Activated T-cell treated with anti-CD3 and anti-CD28 coated beads, Interleukin-2, amount 50 U/mL, for 48 hours (primary cell): ENCODE data around the gene EPN3.

Experiments
- DNase-seq, 2 experiments: peaks; one replicate each; pipeline ENCODE4 v3.0.0-alpha.2; 2020

EPN3 gene

DNA sequence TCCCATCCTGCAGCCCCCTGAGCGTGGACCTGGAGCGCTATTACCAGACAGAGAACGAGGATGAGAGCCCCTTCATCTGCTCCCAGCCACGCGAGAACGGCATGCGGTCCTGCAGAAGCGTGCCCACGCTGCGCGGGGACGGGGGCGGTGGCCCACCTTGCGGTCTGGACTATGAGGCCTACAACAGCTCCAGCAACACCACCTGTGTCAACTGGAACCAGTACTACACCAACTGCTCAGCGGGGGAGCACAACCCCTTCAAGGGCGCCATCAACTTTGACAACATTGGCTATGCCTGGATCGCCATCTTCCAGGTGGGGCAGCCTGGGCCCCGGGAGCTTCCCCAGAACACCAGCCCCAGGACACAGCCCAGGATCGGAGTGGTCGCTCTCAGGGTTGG, 40.0 kb downstream of the EPN3 start:
- no peak for DNase-seq

DNA sequence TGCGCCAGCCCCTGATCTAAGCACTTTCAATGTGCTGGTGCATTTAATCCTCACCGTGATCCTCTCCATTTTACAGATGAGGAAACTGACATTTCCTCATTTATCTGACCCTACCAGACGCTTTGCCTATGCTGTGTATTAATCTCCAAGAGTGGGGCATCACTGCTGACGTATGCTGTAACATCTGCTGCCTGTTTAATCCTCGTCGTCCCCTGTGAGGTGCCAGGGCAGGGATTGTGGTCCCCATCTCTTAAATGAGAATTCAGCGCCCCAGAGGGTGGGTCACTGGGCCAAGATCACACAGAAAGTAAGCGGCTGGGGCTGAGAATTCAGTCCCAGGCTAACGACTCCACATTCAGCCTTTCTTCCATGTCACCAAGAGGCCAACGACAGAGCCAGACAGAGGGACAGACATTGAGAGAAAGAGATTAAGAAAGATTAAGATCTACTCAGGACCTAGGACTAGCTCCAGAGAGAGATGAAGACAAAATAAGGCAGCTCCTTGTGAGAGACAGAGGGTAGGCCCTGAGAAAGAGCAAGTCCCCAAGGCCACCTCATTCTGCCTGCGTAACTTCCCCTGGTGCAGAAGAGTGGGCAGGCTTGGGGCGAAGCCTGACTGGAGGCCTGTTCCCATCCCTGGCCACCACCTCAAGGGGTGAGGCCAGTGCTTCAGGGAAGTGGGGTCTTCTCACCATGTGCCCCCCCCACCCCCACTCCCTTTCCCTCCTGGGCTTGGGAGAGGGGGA, 41.5 kb downstream of the EPN3 start:
- no peak for DNase-seq

DNA sequence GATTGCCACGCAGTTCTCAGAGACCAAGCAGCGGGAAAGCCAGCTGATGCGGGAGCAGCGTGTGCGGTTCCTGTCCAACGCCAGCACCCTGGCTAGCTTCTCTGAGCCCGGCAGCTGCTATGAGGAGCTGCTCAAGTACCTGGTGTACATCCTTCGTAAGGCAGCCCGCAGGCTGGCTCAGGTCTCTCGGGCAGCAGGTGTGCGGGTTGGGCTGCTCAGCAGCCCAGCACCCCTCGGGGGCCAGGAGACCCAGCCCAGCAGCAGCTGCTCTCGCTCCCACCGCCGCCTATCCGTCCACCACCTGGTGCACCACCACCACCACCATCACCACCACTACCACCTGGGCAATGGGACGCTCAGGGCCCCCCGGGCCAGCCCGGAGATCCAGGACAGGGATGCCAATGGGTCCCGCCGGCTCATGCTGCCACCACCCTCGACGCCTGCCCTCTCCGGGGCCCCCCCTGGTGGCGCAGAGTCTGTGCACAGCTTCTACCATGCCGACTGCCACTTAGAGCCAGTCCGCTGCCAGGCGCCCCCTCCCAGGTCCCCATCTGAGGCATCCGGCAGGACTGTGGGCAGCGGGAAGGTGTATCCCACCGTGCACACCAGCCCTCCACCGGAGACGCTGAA, 43.2 kb downstream of the EPN3 start:
- DNase-seq: peak; percentile 27 to 30

DNA sequence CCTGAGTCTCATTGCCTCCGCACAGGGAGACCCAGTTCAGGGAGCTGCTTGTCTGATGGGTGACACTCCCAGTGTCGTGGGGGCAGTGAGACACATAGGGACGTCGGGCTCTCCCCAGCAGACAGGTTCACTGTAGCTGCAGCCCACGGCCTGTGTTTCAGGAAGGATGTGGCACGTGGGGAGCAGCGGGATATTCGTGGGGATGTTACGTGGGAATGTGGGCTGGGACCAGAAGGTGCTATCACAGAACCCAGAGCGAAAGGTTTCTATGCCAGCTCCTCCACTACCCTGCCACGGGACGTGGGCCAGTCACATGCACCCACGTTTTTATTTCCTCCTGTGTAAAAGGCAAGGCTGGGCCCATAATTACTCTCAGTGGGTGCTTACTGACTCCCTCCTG, 44.3 kb downstream of the EPN3 start:
- DNase-seq: no peak

DNA sequence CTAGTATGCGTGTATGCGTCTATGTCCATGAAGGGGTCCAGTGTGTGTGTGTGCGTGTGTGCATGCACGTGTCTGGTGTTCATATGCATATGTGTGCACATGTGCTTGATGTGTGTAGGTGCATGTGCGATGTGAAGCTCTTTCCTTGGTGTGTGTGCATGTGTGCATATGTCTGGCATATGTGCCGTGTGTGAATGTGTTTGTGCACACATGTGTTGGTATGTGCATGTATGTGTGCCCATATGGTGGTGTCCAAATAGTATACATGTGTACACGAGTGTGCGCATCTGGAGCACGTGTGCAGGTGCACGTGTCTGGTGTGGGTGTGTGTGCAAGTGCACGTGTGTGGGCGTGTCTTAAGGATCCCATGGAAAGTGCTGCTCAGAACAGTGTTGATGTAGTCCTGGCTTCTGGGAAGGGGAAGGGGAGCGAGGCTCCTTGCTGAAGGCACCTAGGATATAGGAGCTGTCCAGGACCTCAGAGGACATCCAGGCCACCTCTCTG, 45.0 kb downstream of the EPN3 start:
- DNase-seq: no peak

DNA sequence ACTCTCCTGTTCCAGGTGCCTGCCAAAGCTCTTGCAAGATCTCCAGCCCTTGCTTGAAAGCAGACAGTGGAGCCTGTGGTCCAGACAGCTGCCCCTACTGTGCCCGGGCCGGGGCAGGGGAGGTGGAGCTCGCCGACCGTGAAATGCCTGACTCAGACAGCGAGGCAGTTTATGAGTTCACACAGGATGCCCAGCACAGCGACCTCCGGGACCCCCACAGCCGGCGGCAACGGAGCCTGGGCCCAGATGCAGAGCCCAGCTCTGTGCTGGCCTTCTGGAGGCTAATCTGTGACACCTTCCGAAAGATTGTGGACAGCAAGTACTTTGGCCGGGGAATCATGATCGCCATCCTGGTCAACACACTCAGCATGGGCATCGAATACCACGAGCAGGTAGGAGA, 45.6 kb downstream of the EPN3 start:
- no peak for DNase-seq

DNA sequence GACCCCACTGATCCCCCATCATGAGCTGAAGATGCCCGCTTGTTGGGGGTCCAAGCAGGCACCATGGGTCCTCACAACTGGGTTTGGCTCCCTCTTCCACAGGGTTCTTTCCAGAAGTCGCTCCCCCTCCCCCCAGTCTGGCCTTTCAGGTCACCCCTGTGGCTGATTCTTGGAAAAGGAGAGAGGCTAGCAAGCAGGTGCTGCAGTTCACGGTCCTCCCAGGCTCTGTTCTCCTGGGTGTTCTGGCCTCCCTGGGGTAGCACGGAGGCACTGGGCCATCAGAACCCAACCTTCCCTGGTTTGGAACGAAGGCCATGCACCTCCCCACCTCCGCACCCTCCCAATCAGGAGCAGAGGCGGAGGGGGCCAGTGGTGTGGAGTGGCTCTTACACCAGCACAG, 46.9 kb downstream of the EPN3 start:
- DNase-seq: no peak

DNA sequence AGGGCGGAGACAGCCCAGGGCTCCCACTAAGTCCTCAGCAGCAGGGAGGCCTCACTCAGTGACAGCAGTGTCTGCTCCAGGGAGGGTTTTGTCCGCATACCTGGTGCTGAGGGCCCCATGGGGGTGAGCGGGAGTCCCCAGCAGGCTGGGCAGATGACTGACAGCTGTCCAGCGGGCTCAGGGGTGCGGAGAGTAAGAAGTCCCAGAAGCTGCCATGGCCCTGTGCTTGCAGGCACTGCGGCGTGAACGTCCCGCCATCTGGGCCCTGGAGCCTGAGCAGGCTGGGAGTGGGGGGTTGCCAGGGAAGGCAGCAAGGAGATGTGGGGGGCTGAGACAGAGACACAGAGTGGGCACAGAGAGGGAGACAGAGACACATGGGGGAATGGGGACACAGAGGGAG, 48.1 kb downstream of the EPN3 start:
- no peak for DNase-seq

DNA sequence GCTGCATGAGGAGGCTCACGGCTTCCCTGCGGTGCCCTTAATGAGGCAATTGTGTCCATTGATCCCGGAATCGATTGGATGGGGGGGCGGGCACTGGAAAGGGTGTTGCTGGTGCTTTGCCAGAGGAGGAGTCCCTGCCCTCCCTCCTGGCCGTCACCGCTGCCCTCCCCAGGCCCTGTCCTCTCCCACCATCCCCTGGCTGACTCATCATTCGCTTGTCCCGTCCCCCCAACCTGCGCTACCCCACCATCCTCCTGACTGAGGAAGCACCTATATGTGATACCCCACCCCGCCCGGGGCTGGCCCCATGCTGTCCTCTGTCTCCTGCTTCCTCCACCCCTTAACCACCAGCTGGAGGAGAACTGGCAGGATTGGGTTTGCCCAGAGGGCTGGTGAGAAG, 48.8 kb downstream of the EPN3 start:
- no peak for DNase-seq

DNA sequence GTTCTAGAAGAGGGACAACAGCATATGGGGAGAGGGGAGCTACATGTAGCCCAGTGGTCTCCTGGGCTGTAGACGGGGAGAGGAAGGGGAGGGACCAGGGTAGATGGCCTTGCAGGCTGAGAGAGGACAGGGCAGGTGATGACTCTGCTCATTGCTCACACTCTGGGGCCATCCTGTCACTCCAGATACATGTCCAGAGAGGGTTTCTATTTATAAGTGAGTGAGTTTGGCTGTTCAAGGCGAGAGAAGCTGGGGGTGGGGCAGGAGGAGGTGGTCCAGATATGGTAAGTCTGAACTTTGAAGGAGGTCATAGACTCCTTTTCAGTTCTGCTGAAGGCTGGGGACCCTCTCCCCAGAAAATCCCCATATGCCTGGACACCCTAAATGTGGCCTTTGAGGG, 50.2 kb downstream of the EPN3 start:
- DNase-seq: no peak

DNA sequence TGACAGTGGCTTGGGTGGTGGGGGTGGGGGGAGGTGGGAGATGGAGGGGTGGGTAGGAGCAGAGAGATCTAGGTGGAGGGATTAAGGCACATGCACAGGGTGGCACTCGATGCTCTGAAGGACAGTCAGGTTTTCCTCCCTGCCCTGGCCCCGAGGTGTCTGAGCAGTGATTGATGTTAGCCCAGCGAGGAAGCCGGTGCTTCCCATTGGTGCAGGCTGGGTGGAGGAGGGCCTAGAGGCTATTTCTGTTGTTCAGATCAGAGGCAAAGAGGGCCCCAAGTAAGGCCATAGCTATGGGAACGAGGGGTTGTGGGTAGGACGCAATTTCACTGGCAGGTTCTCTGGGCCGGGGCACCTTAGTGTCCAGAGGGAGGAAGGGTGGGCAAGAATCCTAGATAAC, 51.1 kb downstream of the EPN3 start:
- DNase-seq: no peak

DNA sequence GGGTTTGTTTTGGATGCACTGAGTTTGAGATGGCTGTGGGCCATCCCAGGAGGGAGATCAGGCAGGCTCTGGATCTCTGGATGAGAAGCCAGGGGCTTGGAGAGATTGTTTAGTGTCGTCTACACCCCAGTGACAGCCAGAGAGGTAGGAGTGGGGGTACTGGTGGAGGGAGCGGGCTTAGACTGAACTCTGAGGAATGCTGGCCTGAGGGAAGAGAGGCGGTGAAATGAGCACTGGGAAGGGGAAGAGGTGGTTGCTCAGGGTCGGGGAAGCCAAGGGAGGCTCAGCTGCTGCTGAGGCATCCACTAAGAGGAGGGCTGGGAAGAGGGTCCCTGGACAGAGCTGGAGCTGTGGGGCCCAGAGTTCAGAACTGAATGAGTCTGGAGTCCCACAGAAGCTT, 51.6 kb downstream of the EPN3 start:
- DNase-seq: no peak

DNA sequence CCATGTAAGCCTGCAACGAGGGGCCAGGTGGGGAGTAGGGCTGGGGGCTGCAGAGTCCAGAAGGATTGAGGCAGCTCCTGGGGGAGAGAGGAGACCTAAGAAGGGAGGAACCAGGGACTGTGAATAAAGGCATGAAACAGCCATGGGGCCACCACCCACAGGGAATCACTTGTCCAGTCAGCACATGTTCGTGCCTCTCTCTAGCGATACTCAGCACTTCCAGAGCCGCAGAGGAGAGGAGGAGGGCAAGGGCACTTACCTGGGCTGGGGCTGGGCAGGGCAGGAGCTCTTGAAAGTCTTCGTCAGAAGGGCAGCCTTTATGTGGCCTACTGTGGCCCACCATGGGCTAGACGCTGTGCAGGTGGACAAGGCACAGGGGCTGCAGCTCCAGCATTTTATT, 52.2 kb downstream of the EPN3 start:
- no peak for DNase-seq

DNA sequence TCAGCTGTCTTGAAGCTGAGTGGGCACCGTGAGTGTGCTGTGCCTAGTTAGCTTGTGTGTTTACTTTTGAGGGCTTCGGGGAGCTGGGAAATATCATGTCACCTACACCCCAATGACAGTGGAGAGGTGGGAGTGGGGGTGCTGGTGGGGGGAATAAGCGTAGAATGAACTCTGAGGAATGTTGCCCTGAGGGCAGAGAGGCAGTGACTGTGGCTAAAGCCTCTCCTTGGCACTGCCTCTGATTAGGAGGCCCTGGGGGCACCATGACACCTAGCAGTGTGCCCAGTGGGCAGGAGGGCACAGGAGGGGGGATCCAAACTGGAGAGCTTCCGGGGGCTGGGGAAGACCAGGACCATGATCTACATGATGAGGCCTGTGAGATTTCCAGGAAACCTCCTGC, 52.8 kb downstream of the EPN3 start:
- no peak for DNase-seq

DNA sequence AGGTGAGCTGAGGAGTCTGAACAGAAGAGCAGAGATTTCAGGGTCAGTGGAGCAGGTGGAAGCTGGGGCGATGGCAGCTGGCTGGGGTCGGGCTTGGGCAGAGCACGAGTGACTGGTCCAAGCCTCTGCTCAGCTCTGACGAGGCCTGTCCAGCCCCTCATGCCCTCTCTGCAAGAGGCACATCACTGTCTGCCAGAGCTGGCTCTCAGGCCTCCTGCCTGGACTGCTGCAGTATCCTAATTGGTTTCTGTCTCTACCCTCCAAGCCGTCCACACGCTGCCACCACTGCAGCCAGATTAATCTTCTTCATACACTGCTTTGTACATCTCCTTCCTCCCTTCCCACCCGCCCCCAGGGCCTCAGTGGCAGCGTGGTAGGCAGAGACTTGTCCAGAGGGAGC, 53.4 kb downstream of the EPN3 start:
- DNase-seq: no peak

DNA sequence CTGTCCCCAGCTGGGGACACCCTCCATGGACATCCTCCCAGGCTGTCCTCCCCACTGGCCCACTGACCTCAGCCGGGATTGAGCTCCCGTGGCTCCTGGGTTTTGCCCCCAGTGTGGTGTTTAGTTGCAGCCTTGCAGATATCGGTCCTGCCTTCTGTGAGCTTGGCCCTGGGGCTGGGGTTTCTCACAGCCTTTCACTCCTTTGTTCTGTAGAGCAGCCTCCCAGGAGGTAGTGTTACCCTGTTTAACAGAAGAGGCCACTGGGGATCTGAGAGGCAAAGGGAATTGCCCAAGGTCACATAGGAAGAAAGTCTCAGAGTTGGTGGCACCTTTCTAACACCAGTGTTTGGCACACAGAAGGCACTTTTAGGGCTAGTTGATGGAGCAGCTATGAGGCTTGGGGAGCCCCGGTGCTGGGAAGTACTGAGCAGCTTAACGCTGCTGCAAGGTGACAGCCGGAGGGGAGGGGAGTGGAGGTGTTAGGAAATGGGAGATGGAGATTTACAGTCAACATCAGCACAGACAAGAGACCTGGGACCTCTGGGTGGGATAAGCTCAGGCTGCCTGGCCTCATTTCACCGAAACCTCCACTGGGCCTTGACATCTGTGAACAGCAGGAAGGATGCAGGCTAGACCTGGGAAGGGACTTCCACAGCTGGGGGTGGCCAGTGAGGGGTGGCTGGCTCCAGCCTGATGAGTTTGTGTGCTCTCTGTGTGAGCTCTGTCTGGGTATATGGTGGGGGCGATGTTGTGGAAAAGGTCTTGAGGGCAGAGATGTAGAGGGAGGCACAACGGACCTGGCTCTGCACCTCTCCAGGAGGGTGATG, 54.1 kb downstream of the EPN3 start:
- DNase-seq: no peak

DNA sequence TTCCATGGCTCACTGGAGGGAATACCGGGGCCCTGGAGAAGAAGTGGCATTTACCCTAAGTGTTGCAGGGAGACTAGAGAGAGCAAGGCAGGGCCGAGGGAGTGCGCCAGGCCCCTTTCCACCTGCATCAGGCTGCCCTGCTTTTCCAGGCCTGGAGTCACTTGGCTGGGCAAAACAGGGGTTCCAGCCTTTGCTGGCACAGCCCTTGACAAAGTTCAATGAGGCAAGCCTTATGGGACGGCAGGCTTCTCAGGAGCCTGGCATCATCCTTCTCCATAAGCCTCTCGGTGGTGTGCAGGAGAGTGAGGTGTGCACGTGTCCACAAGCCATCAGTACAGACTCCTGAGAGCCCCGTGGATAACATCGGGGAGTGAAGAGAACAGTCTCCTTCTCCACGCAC, 55.0 kb downstream of the EPN3 start:
- DNase-seq: no peak

DNA sequence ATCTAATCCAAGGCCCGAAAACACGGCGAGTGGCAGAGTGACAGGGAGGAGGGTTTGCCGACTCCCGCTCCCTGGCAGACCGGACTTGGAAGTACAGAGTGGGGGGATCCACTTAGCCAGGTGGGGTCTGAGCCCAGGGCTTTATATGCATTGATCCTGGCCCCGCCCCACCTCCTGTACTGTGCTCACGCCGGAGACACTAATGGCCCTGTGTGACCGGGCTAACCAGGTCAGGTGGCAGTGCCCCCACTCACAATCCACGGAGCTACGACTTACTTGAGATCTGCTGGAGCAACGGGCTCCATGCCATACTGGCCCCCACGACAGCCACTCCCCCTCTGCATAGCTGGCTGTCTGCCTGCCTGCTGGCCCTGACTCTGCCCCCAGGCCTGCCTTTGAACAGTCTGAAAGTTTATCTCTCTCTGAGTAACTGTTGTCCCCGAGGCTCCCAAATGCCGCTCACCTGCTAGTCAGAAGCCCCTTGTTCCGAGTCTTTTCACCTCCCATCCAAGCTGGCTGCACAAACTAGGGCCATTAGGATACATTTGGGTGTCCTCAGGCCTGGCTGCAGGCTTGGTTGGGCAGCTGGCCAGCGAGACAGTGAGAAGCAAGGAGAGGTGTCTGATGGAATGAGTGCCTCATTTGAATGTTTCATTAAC, 56.0 kb downstream of the EPN3 start:
- no peak for DNase-seq

DNA sequence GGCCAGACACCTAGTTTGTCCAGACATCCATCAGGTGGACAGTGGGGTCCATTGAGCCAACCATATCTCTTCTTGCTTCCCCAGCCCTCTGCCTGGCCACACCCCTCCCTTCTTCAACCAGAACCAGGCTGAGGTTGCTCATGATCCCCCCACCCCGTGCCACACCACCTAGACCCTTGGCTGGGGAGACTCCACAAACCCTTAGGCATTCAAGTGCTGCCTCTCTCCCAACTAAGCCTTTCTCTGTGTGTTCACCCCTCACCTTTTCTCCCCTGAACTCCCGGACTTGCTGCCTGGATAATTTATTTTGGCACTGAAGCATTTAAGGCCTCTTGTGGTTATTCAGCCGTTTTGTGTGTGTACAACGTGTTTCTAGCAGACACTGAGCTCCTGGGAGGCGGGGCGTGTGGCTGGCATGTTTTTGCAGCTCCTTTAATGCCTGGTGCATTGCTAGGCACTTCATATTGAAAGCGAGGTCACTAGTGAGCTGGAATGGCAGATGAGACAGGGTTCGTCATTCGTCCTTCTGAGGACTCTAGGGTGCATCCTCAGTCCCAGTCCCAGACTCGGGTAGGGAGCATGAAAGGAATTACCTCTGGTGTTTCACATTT, 56.7 kb downstream of the EPN3 start:
- no peak for DNase-seq

DNA sequence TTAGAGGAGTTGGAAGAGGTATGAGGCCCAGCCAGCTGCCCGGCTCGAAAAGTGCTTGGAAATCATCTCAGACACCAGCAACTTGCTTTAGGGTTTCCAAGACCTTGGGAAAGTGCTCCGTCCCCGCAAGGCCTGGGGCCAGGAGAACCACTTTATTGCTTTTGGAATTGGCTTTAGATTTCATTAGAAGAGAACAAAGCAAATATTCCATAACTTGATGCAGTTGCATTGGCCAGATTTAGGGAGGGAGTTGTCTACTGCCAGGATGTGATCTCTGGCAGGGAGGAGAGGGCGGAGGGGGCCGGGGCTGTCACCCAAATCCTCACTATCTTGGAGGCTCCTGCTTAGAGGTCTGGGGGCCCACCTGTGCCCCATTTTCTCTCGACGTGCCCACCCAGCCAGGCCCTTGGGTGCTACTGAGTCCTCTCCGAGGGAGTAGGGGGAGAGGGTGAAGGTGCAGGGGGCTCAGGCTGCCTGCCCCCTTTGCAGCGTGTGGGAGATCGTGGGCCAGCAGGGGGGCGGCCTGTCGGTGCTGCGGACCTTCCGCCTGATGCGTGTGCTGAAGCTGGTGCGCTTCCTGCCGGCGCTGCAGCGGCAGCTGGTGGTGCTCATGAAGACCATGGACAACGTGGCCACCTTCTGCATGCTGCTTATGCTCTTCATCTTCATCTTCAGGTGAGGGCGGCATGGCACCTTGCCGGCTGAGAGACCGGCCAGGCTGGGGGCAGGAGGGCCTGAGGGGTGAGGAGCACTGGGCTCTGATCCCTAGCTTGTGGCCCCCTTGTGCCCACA, 58.6 kb downstream of the EPN3 start:
- no peak for DNase-seq

DNA sequence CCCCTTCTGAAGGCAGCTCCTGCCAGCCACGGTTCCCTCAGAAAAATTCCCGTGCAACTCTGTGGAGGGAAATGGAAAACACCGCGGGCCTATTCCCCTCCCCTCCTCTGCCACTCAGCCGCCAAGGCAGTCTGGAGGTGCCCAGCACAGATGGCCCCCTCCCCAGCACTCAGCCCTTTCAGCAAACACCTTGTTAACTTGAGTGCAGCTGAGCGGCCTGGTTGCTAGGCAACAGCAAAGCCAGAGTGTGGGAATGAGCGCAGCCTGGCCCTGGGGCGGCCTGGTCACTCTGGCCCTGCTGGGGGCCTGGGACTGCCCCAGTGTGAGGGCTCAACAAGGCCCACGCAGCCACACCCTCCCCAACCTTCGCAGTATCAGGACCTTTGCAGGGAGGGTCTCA, 60.8 kb downstream of the EPN3 start:
- DNase-seq: no peak
